GM18520 (cell line): Measurements from ENCODE around the gene FURIN.
"Not testable (repeated sequence)": the region's sequence is repeated elsewhere in the genome, so short reads cannot be mapped to it uniquely, and the experiment has no call there.

Experiments used
- ATAC-seq: cut with Tn5 transposase; IDR thresholded peaks from one replicate; pipeline ENCODE4 v1.9.1; 2021; ENCODE audit not compliant: unreplicated experiment

Gene FURIN

GRCh38 chr15:90881978-90882721 is 13.8 kb downstream of the FURIN start:
- no peak for ATAC-seq

- no peak for ATAC-seq
Observed at GRCh38 chr15:90882781-90883525, 14.6 kb downstream of the FURIN start.

GRCh38 chr15:90883526-90883975 is 15.2 kb downstream of the FURIN start:
- no peak for ATAC-seq

- ATAC-seq: no peak
Observed at GRCh38 chr15:90883976-90884718, 15.8 kb downstream of the FURIN start, which contains the start of gene FES. Gene FES (plus strand): TSS chr15:90884504. CDS start chr15:90885046, 542 bp downstream.

- ATAC-seq: no peak
Observed at GRCh38 chr15:90884719-90885431, 16.5 kb downstream of the FURIN start.

- ATAC-seq: no peak
Observed at GRCh38 chr15:90885432-90886290, 17.3 kb downstream of the FURIN start.

GRCh38 chr15:90886291-90886614 is 17.9 kb downstream of the FURIN start:
- ATAC-seq: no peak

GRCh38 chr15:90887037-90887481 is 18.7 kb downstream of the FURIN start:
- no peak for ATAC-seq

- ATAC-seq: no peak
Observed at GRCh38 chr15:90889313-90889730, 20.9 kb downstream of the FURIN start.

GRCh38 chr15:90889736-90890456 is 21.5 kb downstream of the FURIN start:
- ATAC-seq: no peak

GRCh38 chr15:90890839-90891238 is 22.5 kb downstream of the FURIN start:
- no peak for ATAC-seq

- no peak for ATAC-seq
Observed at GRCh38 chr15:90891346-90891949, 23.1 kb downstream of the FURIN start.

GRCh38 chr15:90892023-90892422 is 23.6 kb downstream of the FURIN start:
- ATAC-seq: no peak

GRCh38 chr15:90892498-90893174 is 24.2 kb downstream of the FURIN start:
- no peak for ATAC-seq

GRCh38 chr15:90893175-90894090 is 25.0 kb downstream of the FURIN start:
- ATAC-seq: no peak

- no peak for ATAC-seq
Observed at GRCh38 chr15:90895571-90896117, 27.3 kb downstream of the FURIN start.

GRCh38 chr15:90897131-90897655 is 28.8 kb downstream of the FURIN start:
- not testable (repeated sequence) for ATAC-seq
